GM12878 (cell line): ENCODE results near the gene POLR3K.

Experiments
- ELK1 ChIP-seq: IDR thresholded peaks from 2 replicates; pipeline ENCODE4 v1.6.1; 2012; ENCODE audit warnings: low read depth, low read length, improper control_type of control experiment
- ESRRA ChIP-seq: IDR thresholded peaks from 2 replicates; pipeline ENCODE4 v1.6.1; 2012; ENCODE audit warnings: mild to moderate bottlenecking, low read length, improper control_type of control experiment
- POLR2A ChIP-seq: IDR thresholded peaks from 2 replicates; pipeline ENCODE4 v1.6.1; 2011; ENCODE audit warnings: low read depth, mild to moderate bottlenecking, low read length
- SRF ChIP-seq, 2 experiments: IDR thresholded peaks; 2 replicates each; pipeline ENCODE4 v1.6.1; 2011; ENCODE audit warnings: low read depth in 2 of 2, low read length in 2 of 2, mild to moderate bottlenecking in 1 of 2, moderate library complexity in 1 of 2
- YY1 ChIP-seq: IDR thresholded peaks from 2 replicates; pipeline ENCODE4 v1.6.1; 2011; ENCODE audit warnings: low read depth, mild to moderate bottlenecking, low read length
- ZSCAN29 ChIP-seq: fragments of 450-650 bp; IDR thresholded peaks from 2 replicates; pipeline ENCODE4 v1.6.1; 2017; ENCODE audit warnings: mild to moderate bottlenecking, moderate library complexity

GRCh38 chr16:63998-64913, 10.8 kb upstream of the POLR3K start:
- no peak for TF ChIP-seq YY1
- no peak for TF ChIP-seq SRF (IDR thresholded peaks at IDR 0.05; ENCODE audit: low read depth in 2 of 2, low read length in 2 of 2)
- TF ChIP-seq POLR2A: no peak
- no peak for TF ChIP-seq ELK1
- no peak for TF ChIP-seq ZSCAN29
- TF ChIP-seq ESRRA: no peak
